Measurements from ENCODE around the gene SEMA3E.

GRCh38 chr7:83478616-83479015 is 170.3 kb downstream of the SEMA3E start:
- no peak for TF ChIP-seq GATA2 (IDR thresholded peaks at IDR 0.05; ENCODE audit: low read depth, low read length)
- no peak for TF ChIP-seq GATA3 (IDR thresholded peaks at IDR 0.05; ENCODE audit: low read depth, low read length)
